ENCODE results near the gene ARL6IP5.

GRCh38 chr3:69052472-69052898 lies 32.3 kb upstream of the ARL6IP5 start:
- TF ChIP-seq CTCF (IDR thresholded peaks at IDR 0.05) (no peak), POLR2A (IDR thresholded peaks at IDR 0.05) (no peak)

All from thyroid gland (tissue), 4 donors.